ENCODE results near the gene ITGA2. TPM values are rescaled to one million over a fixed set of nuclear protein-coding genes. Genes with fewer than 3 reads are reported as not detected.

The ITGA2 gene
- total RNA-seq, 2 donors from 2014 or later, result 1.5 to 2.3 TPM

GRCh38 chr5:53087171-53087570 lies 98.0 kb downstream of the ITGA2 start:
- Histone ChIP-seq H3K36me3 (no peaks in the 10 kb centered on the region), H3K27ac (no peak overlapping the region), H3K27me3 (no peaks in the 10 kb centered on the region), H3K4me3 (no peak overlapping the region), H3K9me3 (no peaks in the 10 kb centered on the region), H3K4me1 (peaks cover 0 to 6% of the 10 kb centered on the region in 2 donors)
- TF ChIP-seq CTCF (IDR thresholded peaks at IDR 0.05), result no peak
- no peak for DNase-seq (ENCODE audit: low spot score)

- H3K4me3 ChIP-seq, result no peak overlapping the region
- H3K4me1 ChIP-seq, result peaks cover 0 to 6% of the 10 kb centered on the region in 2 donors
- H3K27ac ChIP-seq, result no peak overlapping the region
- no peaks in the 10 kb centered on the region for H3K36me3 ChIP-seq
- no peak for TF ChIP-seq CTCF (IDR thresholded peaks at IDR 0.05)
- H3K27me3 ChIP-seq, result no peaks in the 10 kb centered on the region
- DNase-seq (ENCODE audit: low spot score), result no peak
- no peaks in the 10 kb centered on the region for H3K9me3 ChIP-seq
Observed at GRCh38 chr5:53087621-53088121, 98.5 kb downstream of the ITGA2 start.

GRCh38 chr5:53089481-53089991 lies 100.4 kb downstream of the ITGA2 start:
- no peaks in the 10 kb centered on the region for H3K36me3 ChIP-seq
- H3K4me3 ChIP-seq, result no peak overlapping the region
- H3K27ac ChIP-seq, result no peak overlapping the region
- no peak for TF ChIP-seq CTCF (IDR thresholded peaks at IDR 0.05)
- peaks cover 0 to 6% of the 10 kb centered on the region in 2 donors for H3K4me1 ChIP-seq
- DNase-seq (ENCODE audit: low spot score), result no peak
- no peaks in the 10 kb centered on the region for H3K27me3 ChIP-seq
- no peaks in the 10 kb centered on the region for H3K9me3 ChIP-seq

GRCh38 chr5:53090229-53090628 lies 101.1 kb downstream of the ITGA2 start:
- no peaks in the 10 kb centered on the region for H3K9me3 ChIP-seq
- DNase-seq (ENCODE audit: low spot score), result no peak
- H3K27me3 ChIP-seq, result no peaks in the 10 kb centered on the region
- peaks cover 0 to 6% of the 10 kb centered on the region in 2 donors for H3K4me1 ChIP-seq
- H3K4me3 ChIP-seq, result no peak overlapping the region
- no peaks in the 10 kb centered on the region for H3K36me3 ChIP-seq
- TF ChIP-seq CTCF (IDR thresholded peaks at IDR 0.05), result no peak
- no peak overlapping the region for H3K27ac ChIP-seq

GRCh38 chr5:53091289-53091688 lies 102.1 kb downstream of the ITGA2 start:
- no peak for TF ChIP-seq CTCF (IDR thresholded peaks at IDR 0.05)
- Histone ChIP-seq H3K27me3 (no peaks in the 10 kb centered on the region), H3K27ac (no peak overlapping the region), H3K4me3 (no peak overlapping the region), H3K4me1 (peaks cover 0 to 6% of the 10 kb centered on the region in 2 donors), H3K9me3 (no peaks in the 10 kb centered on the region), H3K36me3 (no peaks in the 10 kb centered on the region)
- no peak for DNase-seq (ENCODE audit: low spot score)

GRCh38 chr5:53092242-53092641 lies 103.1 kb downstream of the ITGA2 start:
- Histone ChIP-seq H3K9me3 (no peaks in the 10 kb centered on the region), H3K4me3 (no peak overlapping the region), H3K27ac (no peak overlapping the region), H3K4me1 (peaks cover 0 to 6% of the 10 kb centered on the region in 2 donors), H3K27me3 (no peaks in the 10 kb centered on the region), H3K36me3 (peaks cover 4% of the 10 kb centered on the region)
- no peak for TF ChIP-seq CTCF (IDR thresholded peaks at IDR 0.05)
- DNase-seq (ENCODE audit: low spot score), result no peak
